OCI-LY1 (cell line): ENCODE measurements around the gene KAT5.

Source experiments
- EZH2 ChIP-seq: fragments of 200-600 bp; sonication (generic), shearing (Covaris generic); IDR thresholded peaks from 2 replicates; pipeline ENCODE4 v1.8.0; 2017; ENCODE audit warnings: borderline replicate concordance, mixed run types, mild to moderate bottlenecking, antibody characterized with exemption, low read length, moderate library complexity, mixed read lengths
- TF ChIP-seq, protein P1 (sequence below): fragments of 200-600 bp; sonication (generic), shearing (Covaris generic); IDR thresholded peaks from 2 replicates; pipeline ENCODE4 v1.5.1; 2017; ENCODE audit warnings: mild to moderate bottlenecking, antibody characterized with exemption, low read length, moderate library complexity, mixed read lengths

DNA sequence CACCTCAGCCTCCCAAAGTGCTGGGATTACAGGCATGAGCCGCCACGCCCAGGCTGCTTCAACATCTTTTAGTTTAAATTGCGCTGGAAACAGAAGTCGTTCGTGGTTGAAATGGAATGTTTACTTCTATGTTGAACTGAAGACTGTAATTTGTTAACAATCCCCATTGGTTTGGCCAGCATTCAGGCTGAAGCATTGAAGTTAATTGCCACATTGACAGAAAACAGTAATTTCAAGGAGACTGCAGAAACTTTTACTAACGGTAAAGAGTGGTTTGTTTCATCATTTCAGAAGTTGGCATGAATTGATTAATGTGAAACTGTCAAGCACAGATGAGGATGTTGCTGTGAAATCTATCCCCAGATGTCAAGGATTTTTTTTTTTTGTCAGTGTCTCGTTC is 54.5 kb downstream of the KAT5 start:
- TF ChIP-seq EZH2, result no peak
- TF ChIP-seq, protein P1, sequence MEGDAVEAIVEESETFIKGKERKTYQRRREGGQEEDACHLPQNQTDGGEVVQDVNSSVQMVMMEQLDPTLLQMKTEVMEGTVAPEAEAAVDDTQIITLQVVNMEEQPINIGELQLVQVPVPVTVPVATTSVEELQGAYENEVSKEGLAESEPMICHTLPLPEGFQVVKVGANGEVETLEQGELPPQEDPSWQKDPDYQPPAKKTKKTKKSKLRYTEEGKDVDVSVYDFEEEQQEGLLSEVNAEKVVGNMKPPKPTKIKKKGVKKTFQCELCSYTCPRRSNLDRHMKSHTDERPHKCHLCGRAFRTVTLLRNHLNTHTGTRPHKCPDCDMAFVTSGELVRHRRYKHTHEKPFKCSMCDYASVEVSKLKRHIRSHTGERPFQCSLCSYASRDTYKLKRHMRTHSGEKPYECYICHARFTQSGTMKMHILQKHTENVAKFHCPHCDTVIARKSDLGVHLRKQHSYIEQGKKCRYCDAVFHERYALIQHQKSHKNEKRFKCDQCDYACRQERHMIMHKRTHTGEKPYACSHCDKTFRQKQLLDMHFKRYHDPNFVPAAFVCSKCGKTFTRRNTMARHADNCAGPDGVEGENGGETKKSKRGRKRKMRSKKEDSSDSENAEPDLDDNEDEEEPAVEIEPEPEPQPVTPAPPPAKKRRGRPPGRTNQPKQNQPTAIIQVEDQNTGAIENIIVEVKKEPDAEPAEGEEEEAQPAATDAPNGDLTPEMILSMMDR, result no peak
